Cardiac muscle cell (in vitro differentiated cells and primary cell): ENCODE results near the gene HDAC4. TPM values are rescaled to one million over a fixed set of nuclear protein-coding genes. Genes with fewer than 3 reads are reported as not detected.
"Not testable (repeated sequence)": the region's sequence is repeated elsewhere in the genome, so short reads cannot be mapped to it uniquely, and the experiment has no call there.

Experiments
- DNase-seq, 2 donors: peaks; one replicate each; pipeline versions ENCODE4 v3.0.0 to v3.0.0-alpha.2; 2010 to 2017; ENCODE audit warnings: low read depth in 1 of 2, low spot score in 1 of 2
- H3K27ac ChIP-seq: fragments of 200-600 bp; sonication (generic); 2 replicates; pipeline ENCODE4 v1.5.1; 2016
- H3K27me3 ChIP-seq: fragments of 200-600 bp; sonication (generic); 2 replicates; pipeline ENCODE4 v1.6.0; 2016; ENCODE audit warnings: control low read depth
- H3K36me3 ChIP-seq: fragments of 200-600 bp; sonication (generic); 2 replicates; pipeline ENCODE4 v1.5.1; 2016; ENCODE audit warnings: control low read depth
- H3K4me1 ChIP-seq: fragments of 200-600 bp; sonication (generic); 2 replicates; pipeline ENCODE4 v1.8.1; 2017; ENCODE audit warnings: low read depth, mild to moderate bottlenecking, mixed run types
- H3K4me3 ChIP-seq: fragments of 200-600 bp; sonication (generic); 2 replicates; pipeline ENCODE4 v1.5.1; 2016; ENCODE audit warnings: mild to moderate bottlenecking
- H3K9me3 ChIP-seq: fragments of 200-600 bp; sonication (generic); 2 replicates; pipeline ENCODE4 v1.5.1; 2017; ENCODE audit warnings: low read depth, mild to moderate bottlenecking, control low read depth
- polyA plus RNA-seq: library from polyadenylated mRNA; unstranded; fragments of >200 nt; fragmentation: Nextera tagmentation; extraction: Ambion mirVana; gene quantifications from 2 replicates; pipeline ENCODE4 v1.2.1, GENCODE V29; 2016
- total RNA-seq: library from RNA; depleted of rRNA; stranded (reverse); fragments of >200 nt; gene quantifications from 2 replicates; pipeline ENCODE4 v1.2.3, GENCODE V29; 2016
- TF ChIP-seq, protein P1 (sequence below): IDR thresholded peaks from 2 replicates; pipeline ENCODE4 v1.5.1; 2012; ENCODE audit warnings: low read depth, mild to moderate bottlenecking, low read length

HDAC4 gene
- total and polyA plus RNA-seq, 2 experiments from 2014 or later = 7.0 to 41.6 TPM

GRCh38 chr2:239285071-239285931 is 115.5 kb downstream of the HDAC4 start:
- Histone ChIP-seq H3K9me3 (no peaks in the 10 kb centered on the region), H3K27ac (no peak overlapping the region), H3K36me3 (no peaks in the 10 kb centered on the region), H3K4me3 (no peak overlapping the region), H3K4me1 (peaks cover 23% of the 10 kb centered on the region), H3K27me3 (no peaks in the 10 kb centered on the region)
- TF ChIP-seq, protein P1, sequence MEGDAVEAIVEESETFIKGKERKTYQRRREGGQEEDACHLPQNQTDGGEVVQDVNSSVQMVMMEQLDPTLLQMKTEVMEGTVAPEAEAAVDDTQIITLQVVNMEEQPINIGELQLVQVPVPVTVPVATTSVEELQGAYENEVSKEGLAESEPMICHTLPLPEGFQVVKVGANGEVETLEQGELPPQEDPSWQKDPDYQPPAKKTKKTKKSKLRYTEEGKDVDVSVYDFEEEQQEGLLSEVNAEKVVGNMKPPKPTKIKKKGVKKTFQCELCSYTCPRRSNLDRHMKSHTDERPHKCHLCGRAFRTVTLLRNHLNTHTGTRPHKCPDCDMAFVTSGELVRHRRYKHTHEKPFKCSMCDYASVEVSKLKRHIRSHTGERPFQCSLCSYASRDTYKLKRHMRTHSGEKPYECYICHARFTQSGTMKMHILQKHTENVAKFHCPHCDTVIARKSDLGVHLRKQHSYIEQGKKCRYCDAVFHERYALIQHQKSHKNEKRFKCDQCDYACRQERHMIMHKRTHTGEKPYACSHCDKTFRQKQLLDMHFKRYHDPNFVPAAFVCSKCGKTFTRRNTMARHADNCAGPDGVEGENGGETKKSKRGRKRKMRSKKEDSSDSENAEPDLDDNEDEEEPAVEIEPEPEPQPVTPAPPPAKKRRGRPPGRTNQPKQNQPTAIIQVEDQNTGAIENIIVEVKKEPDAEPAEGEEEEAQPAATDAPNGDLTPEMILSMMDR = no peak
- DNase-seq = peak in 1 of 2 donors; percentile 20

DNA sequence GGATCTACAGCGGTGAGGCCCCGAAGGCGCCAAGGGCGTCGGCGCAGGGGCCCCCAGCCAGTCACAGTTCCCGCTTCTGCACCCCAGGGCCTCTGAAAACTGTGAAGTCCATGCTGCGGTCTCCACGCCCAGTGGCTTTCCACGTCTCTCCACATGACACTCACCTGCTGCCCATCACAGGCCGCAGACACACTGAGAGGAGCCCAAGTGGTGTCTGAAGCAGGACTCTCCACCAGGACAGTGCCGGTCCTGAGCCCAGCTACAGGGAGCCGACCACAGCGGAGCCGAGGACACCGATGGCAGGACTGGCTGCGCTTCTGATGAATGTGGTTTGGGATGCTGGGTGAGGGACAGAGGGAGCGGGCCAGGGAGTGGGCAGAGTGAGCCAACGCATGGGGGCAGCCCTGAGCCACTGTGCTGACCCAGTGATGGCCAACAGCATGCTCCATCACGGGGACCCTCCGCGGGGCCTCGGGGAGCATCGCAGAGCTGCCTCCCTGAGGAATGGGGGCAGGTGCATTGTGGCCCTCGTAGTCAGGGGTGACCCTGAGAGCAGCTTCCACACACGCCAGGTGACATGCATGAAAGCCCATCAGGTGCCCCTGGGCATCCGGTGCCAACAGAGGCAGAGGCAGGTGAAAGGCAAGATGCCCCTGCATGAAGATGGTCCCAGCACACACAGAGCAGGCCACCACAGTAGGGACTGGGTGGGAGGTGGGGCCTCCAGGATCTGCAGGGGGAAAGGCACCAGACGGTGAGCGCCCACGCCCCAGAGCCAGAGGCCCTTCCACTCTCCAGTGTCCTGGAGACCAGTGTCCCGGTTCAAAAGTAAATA is 116.6 kb downstream of the HDAC4 start:
- Histone ChIP-seq H3K27ac (no peak overlapping the region), H3K4me1 (peaks cover 22% of the 10 kb centered on the region), H3K27me3 (no peaks in the 10 kb centered on the region), H3K4me3 (no peak overlapping the region), H3K9me3 (no peaks in the 10 kb centered on the region), H3K36me3 (no peaks in the 10 kb centered on the region)
- DNase-seq = no peak
- TF ChIP-seq, protein P1 = no peak

DNA sequence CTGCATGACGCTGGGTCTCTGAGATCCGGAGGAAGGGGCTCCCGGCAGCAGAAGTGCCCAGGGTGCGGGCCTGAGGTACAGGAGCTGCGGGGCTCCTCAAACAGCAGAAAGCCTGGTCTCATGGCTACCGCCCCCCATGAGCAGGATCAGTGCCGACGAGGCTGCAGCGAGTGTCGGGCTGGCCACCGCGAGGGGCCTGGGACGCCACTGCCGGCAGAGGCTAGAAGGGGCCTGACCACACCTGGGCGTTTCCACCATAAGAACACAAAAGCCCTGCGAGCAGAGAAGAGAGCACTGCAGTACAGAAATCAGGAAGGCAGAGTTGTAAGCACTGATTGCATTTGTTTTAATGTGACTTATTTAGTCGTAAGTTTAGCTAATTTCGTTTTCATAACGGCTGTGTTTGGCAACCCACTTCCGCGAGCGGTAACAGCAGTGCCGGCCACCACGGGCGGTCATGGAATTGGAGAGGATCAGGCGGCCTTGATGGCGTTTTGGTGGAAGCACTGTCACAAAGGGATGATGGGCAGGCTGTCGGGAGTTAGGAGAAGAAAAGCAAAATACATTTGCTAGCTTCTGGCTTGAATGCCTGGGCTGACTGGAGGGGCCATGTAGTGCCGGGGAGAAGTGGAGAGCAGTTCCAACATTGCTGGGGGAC is 117.4 kb downstream of the HDAC4 start:
- DNase-seq = no peak
- H3K4me3 ChIP-seq = no peak overlapping the region
- H3K4me1 ChIP-seq = peaks cover 15% of the 10 kb centered on the region
- H3K27me3 ChIP-seq = no peaks in the 10 kb centered on the region
- no peaks in the 10 kb centered on the region for H3K36me3 ChIP-seq
- TF ChIP-seq, protein P1 = no peak
- no peaks in the 10 kb centered on the region for H3K9me3 ChIP-seq
- no peak overlapping the region for H3K27ac ChIP-seq

DNA sequence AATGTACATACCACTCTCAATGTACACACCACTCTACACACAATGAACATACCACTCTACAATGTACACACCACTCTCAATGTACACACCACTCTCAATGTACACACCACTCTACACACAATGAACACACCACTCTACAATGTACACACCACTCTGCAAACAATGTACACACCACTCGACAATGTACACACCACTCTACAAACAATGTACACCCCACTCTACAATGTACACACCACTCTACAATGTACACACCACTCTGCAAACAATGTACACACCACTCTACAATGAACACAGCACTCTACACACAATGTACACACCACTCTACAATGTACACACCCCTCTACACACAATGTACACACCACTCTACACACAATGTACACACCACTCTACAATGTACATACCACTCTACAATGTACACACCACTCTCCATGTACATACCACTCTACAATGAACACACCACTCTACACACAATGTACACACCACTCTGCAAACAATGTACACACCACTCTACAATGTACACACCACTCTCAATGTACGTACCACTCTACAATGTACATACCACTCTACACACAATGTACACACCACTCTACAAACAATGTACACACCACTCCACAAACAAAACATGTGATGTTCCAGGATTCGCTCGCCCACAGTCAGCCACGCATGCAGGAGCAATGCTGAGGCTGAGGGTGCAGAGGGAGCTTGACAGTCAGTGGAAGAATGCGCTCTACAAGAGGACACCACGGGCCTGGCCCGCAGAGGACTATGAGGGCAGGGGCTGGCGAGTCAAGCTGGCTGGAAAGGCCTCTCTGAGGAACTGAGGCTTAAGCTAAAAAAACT is 118.2 kb downstream of the HDAC4 start:
- Histone ChIP-seq H3K9me3 (no peaks in the 10 kb centered on the region), H3K36me3 (no peaks in the 10 kb centered on the region), H3K27me3 (no peaks in the 10 kb centered on the region), H3K4me1 (peaks cover 7% of the 10 kb centered on the region), H3K4me3 (no peak overlapping the region), H3K27ac (no peak overlapping the region)
- no peak for DNase-seq
- TF ChIP-seq, protein P1 = no peak

DNA sequence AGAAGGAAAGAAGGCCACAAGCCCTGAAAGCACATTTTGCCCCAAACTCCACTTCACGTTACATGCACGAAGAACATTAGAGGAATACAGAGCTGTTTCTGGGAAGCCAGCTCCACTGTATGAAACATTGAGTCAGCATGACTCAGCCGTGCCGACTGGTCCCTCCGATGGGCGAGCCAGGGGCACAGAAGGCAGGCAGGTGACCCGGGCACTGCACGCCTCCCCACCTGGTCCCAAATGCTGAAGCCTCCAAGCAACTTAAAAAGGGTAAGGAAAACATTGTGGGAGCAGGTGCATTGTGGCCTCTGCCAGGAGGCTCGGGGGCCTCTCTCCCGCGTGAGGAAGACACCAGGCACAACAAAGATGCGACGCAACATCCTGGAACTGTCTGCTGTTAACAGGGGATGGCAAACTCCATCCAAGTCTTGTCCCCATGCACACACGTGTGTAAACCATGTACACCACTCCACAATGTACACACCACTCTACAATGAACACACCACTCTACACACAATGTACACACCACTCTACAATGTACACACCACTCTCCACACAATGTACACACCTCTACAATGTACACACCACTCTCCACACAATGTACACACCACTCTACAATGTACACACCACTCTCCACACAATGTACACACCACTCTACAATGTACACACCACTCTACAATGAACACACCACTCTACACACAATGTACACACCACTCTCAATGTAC is 120.4 kb downstream of the HDAC4 start:
- not testable (repeated sequence) for H3K4me1 ChIP-seq, H3K9me3 ChIP-seq, H3K27me3 ChIP-seq, H3K4me3 ChIP-seq, H3K36me3 ChIP-seq, H3K27ac ChIP-seq
- DNase-seq = peak in 1 of 2 donors; percentile 57
